ENCODE measurements around the gene PPIL6.

PPIL6 gene

GRCh38 chr6:109449064-109449794, 8.8 kb upstream of the PPIL6 start:
- DNase-seq, result no peak

- DNase-seq, result no peak
Measured at GRCh38 chr6:109448615-109449014, 8.2 kb upstream of the PPIL6 start.

GRCh38 chr6:109447878-109448555, 7.6 kb upstream of the PPIL6 start:
- no peak for DNase-seq

GRCh38 chr6:109447087-109447486, 6.7 kb upstream of the PPIL6 start:
- DNase-seq, result no peak

- DNase-seq, result no peak
Measured at GRCh38 chr6:109446541-109446940, 6.1 kb upstream of the PPIL6 start.

- no peak for DNase-seq
Measured at GRCh38 chr6:109446072-109446471, 5.6 kb upstream of the PPIL6 start.

- DNase-seq, result no peak
Measured at GRCh38 chr6:109445382-109445781, 5.0 kb upstream of the PPIL6 start.

GRCh38 chr6:109443425-109443950, 3.1 kb upstream of the PPIL6 start:
- DNase-seq, result no peak

- DNase-seq, result no peak
Measured at GRCh38 chr6:109442393-109442924, 2.0 kb upstream of the PPIL6 start.

- peak; percentile 60 for DNase-seq
Measured at GRCh38 chr6:109441069-109441816, 815 bp upstream of the PPIL6 start.

- no peak for DNase-seq
Measured at GRCh38 chr6:109436041-109436440, 4.4 kb downstream of the PPIL6 start.

GRCh38 chr6:109434456-109434855, 6.0 kb downstream of the PPIL6 start:
- DNase-seq, result no peak

GRCh38 chr6:109429496-109429895, 10.9 kb downstream of the PPIL6 start:
- DNase-seq, result no peak

GRCh38 chr6:109428889-109429477, 11.4 kb downstream of the PPIL6 start:
- no peak for DNase-seq

- no peak for DNase-seq
Measured at GRCh38 chr6:109424946-109425345, 15.5 kb downstream of the PPIL6 start.

GRCh38 chr6:109421184-109421583, 19.2 kb downstream of the PPIL6 start:
- no peak for DNase-seq

GRCh38 chr6:109420751-109421150, 19.7 kb downstream of the PPIL6 start:
- no peak for DNase-seq

GRCh38 chr6:109417646-109418045, 22.8 kb downstream of the PPIL6 start:
- no peak for DNase-seq

GRCh38 chr6:109411034-109411433, 29.4 kb downstream of the PPIL6 start:
- DNase-seq, result no peak

- DNase-seq, result no peak
Measured at GRCh38 chr6:109406196-109406595, 34.2 kb downstream of the PPIL6 start.

- no peak for DNase-seq
Measured at GRCh38 chr6:109397020-109397419, 43.4 kb downstream of the PPIL6 start.

GRCh38 chr6:109396046-109396718, 44.2 kb downstream of the PPIL6 start:
- DNase-seq, result no peak
